Left forelimb (tissue), 1 donor: ENCODE data around the gene ERFL.
"Not testable (repeated sequence)": the region's sequence is repeated elsewhere in the genome, so short reads cannot be mapped to it uniquely, and the experiment has no call there.

Experiments
- DNase-seq: peaks from one replicate; pipeline ENCODE4 v3.0.0-alpha.2; 2018; ENCODE audit warnings: low spot score

ERFL gene

GRCh38 chr19:41876847-41877832 lies 51.1 kb downstream of the ERFL start, which contains the start of gene CD79A:
Gene CD79A (plus strand): TSS chr19:41877279. CDS start chr19:41877305, 26 bp downstream.
- no peak for DNase-seq

GRCh38 chr19:41875973-41876372 lies 52.3 kb downstream of the ERFL start:
- not testable (repeated sequence) for DNase-seq

GRCh38 chr19:41872775-41873647 lies 55.2 kb downstream of the ERFL start:
- no peak for DNase-seq

GRCh38 chr19:41872384-41872774 lies 55.9 kb downstream of the ERFL start:
- DNase-seq: no peak

GRCh38 chr19:41871573-41872383 lies 56.5 kb downstream of the ERFL start:
- DNase-seq: no peak

GRCh38 chr19:41870401-41870873 lies 57.8 kb downstream of the ERFL start:
- DNase-seq: no peak

- DNase-seq: no peak
Measured at GRCh38 chr19:41869374-41869955, 58.8 kb downstream of the ERFL start.

- DNase-seq: no peak
Measured at GRCh38 chr19:41868989-41869300, 59.3 kb downstream of the ERFL start.

GRCh38 chr19:41868120-41868988 lies 59.9 kb downstream of the ERFL start:
- no peak for DNase-seq

GRCh38 chr19:41866284-41866683 lies 62.0 kb downstream of the ERFL start:
- no peak for DNase-seq

GRCh38 chr19:41864374-41864773 lies 63.9 kb downstream of the ERFL start:
- DNase-seq: no peak

GRCh38 chr19:41863209-41863931 lies 64.9 kb downstream of the ERFL start:
- no peak for DNase-seq

GRCh38 chr19:41862445-41862986 lies 65.7 kb downstream of the ERFL start:
- no peak for DNase-seq

- no peak for DNase-seq
Measured at GRCh38 chr19:41861846-41862245, 66.4 kb downstream of the ERFL start.

- DNase-seq: no peak
Measured at GRCh38 chr19:41861116-41861768, 67.0 kb downstream of the ERFL start.

- DNase-seq: no peak
Measured at GRCh38 chr19:41860419-41861115, 67.7 kb downstream of the ERFL start.

- DNase-seq: peak; percentile 99
Measured at GRCh38 chr19:41859618-41860418, 68.4 kb downstream of the ERFL start, which contains the start of gene RPS19. Gene RPS19 (plus strand): TSS chr19:41860255. CDS start chr19:41860775, 520 bp downstream.
